ENCODE measurements around the gene BUB3. TPM values are rescaled to one million over a fixed set of nuclear protein-coding genes. Genes with fewer than 3 reads are reported as not detected.

BUB3 gene
- total RNA-seq, 2 experiments from 2014 or later = 265 to 267 TPM

- Mint-ChIP-seq H3K36me3 (ENCODE audit: low read depth) (peaks cover 55% of the 10 kb centered on the region), H3K9me3 (ENCODE audit: insufficient read depth) (peaks cover 21% of the 10 kb centered on the region), H3K27ac (no peak overlapping the region), H3K27me3 (ENCODE audit: low read depth) (no peaks in the 10 kb centered on the region), H3K4me3 (no peak overlapping the region), H3K4me1 (ENCODE audit: low read depth) (no peaks in the 10 kb centered on the region)
- DNase-seq (no peak), ATAC-seq (no peak)
- ChIA-PET CTCF (no interaction called here), POLR2A (no interaction called here)
Observed at GRCh38 chr10:123187781-123188180, 33.6 kb downstream of the BUB3 start.

DNA sequence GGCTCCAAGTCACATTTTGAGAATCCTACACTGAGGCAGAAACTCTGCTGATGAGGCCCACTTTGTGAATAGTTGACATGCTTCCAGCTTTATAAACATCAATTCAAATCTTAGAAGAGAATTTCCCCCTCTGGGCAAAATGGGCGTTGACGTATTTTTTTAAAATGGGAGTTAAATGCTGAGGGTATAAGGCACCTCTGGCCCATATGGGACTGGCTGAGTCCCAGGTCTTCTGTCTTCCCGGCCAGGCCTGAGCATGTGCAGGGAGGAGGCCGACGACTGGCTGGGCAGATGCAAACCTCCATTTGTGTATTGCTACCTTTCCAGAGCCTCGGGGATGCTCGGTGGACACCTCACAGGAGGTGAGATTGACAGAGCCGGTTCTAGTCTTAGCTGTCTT lies 37.7 kb downstream of the BUB3 start:
- ATAC-seq (no peak), DNase-seq (no peak)
- H3K9me3 Mint-ChIP-seq (ENCODE audit: insufficient read depth) = no peaks in the 10 kb centered on the region
- ChIA-PET CTCF (no interaction called here), POLR2A (no interaction called here)
- no peaks in the 10 kb centered on the region for H3K4me1 Mint-ChIP-seq (ENCODE audit: low read depth)
- H3K27me3 Mint-ChIP-seq (ENCODE audit: low read depth) = no peaks in the 10 kb centered on the region
- H3K27ac Mint-ChIP-seq = no peak overlapping the region
- H3K36me3 Mint-ChIP-seq (ENCODE audit: low read depth) = peaks cover 21% of the 10 kb centered on the region
- H3K4me3 Mint-ChIP-seq = no peak overlapping the region

DNA sequence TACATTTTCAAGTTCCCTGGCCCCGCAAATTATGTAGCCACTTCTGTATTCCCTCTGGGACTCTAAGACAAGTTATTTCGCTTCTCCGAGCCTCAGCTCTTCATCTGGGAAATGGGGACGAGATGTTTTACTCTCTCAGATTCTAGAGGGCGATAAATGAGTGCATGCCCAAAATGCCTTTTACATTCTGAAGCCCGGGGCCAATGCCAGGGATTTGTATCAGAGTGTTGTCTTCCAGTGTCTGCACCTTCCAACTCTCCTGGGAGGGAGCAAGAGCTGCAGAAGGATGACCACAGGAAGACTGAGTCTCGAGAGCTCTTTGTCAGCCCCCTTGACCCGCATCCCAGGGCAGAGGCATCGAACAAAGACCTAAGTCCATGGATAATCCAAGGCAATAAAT lies 39.9 kb downstream of the BUB3 start:
- ATAC-seq (no peak), DNase-seq (no peak)
- Mint-ChIP-seq H3K27me3 (ENCODE audit: low read depth) (no peaks in the 10 kb centered on the region), H3K27ac (no peak overlapping the region), H3K4me1 (ENCODE audit: low read depth) (peaks cover 2% of the 10 kb centered on the region), H3K9me3 (ENCODE audit: insufficient read depth) (no peaks in the 10 kb centered on the region), H3K4me3 (no peak overlapping the region), H3K36me3 (ENCODE audit: low read depth) (peaks cover 11% of the 10 kb centered on the region)
- ChIA-PET CTCF (interaction anchor here (1.1 kb wide), 1 partner anchor 187 kb away, joined by 3 read pairs; no protein-coding TSS in a partner anchor), POLR2A (no interaction called here)

- Mint-ChIP-seq H3K9me3 (ENCODE audit: insufficient read depth) (no peaks in the 10 kb centered on the region), H3K27ac (no peak overlapping the region)
- CTCF ChIA-PET = no interaction called here
Observed at GRCh38 chr10:123200531-123200930, 46.3 kb downstream of the BUB3 start.

DNA sequence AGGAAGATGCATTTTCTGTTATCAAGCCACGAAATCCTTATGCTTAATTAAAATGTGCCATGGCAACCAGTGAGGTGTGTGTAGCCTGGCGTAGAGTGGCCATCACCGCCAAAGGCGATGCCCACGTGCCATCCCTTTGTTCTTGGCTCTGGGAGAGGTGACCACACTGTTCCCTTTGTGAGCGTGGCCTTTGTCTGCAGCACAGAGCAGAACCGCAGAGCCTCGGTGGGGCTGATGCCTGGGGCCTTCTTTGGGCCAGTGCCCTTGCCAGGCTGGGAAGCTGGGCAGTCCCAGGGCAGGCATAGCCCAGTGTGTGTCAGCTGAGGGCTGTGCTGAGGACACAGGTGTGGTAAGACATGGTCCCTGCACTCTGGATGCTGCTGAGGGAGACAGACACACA lies 48.3 kb downstream of the BUB3 start:
- peaks cover 8% of the 10 kb centered on the region for H3K4me1 Mint-ChIP-seq (ENCODE audit: low read depth)
- no peak for ATAC-seq
- peaks cover 4% of the 10 kb centered on the region for H3K36me3 Mint-ChIP-seq (ENCODE audit: low read depth)
- no peaks in the 10 kb centered on the region for H3K27me3 Mint-ChIP-seq (ENCODE audit: low read depth)
- DNase-seq = no peak
- ChIA-PET CTCF (no interaction called here), POLR2A (no interaction called here)
- H3K4me3 Mint-ChIP-seq = no peak overlapping the region
- H3K9me3 Mint-ChIP-seq (ENCODE audit: insufficient read depth) = peaks cover 8% of the 10 kb centered on the region
- no peak overlapping the region for H3K27ac Mint-ChIP-seq

More at GRCh38 chr10:123200531-123200930, 46.3 kb downstream of the BUB3 start:
- no peak overlapping the region for H3K4me3 Mint-ChIP-seq
- ATAC-seq (no peak), DNase-seq (no peak)
- peaks cover 3% of the 10 kb centered on the region for H3K4me1 Mint-ChIP-seq (ENCODE audit: low read depth)
- POLR2A ChIA-PET = no interaction called here
- no peaks in the 10 kb centered on the region for H3K27me3 Mint-ChIP-seq (ENCODE audit: low read depth)
- peaks cover 1% of the 10 kb centered on the region for H3K36me3 Mint-ChIP-seq (ENCODE audit: low read depth)

- Mint-ChIP-seq H3K36me3 (ENCODE audit: low read depth) (peaks cover 14% of the 10 kb centered on the region), H3K4me3 (no peak overlapping the region), H3K27me3 (ENCODE audit: low read depth) (no peaks in the 10 kb centered on the region), H3K27ac (no peak overlapping the region), H3K9me3 (ENCODE audit: insufficient read depth) (peaks cover 8% of the 10 kb centered on the region), H3K4me1 (ENCODE audit: low read depth) (peaks cover 6% of the 10 kb centered on the region)
- ATAC-seq = no peak
- DNase-seq = no peak
- POLR2A ChIA-PET = no interaction called here
- CTCF ChIA-PET = no interaction called here
Observed at GRCh38 chr10:123203393-123204126, 49.4 kb downstream of the BUB3 start.

DNA sequence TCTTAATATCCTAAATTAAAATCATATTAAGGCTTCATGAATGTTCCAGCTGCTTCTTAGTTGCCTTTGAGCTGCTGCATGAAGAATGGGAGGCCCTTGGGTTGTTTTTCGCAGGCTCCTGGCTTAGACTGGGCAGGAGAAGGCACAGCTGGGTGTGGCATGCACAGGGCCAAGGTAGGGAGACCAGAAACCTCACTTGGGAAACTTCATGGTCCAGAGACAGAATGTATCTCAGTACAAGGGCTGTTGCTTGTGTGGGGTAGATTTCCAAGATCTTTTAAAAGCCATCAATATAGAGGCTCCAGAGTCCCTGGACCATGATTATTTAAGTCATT lies 49.9 kb downstream of the BUB3 start:
- ChIA-PET POLR2A (no interaction called here), CTCF (no interaction called here)
- DNase-seq = no peak
- H3K27ac Mint-ChIP-seq = no peak overlapping the region
- H3K9me3 Mint-ChIP-seq (ENCODE audit: insufficient read depth) = peaks cover 8% of the 10 kb centered on the region
- no peak for ATAC-seq
- peaks cover 6% of the 10 kb centered on the region for H3K4me1 Mint-ChIP-seq (ENCODE audit: low read depth)
- no peaks in the 10 kb centered on the region for H3K27me3 Mint-ChIP-seq (ENCODE audit: low read depth)
- H3K4me3 Mint-ChIP-seq = no peak overlapping the region
- H3K36me3 Mint-ChIP-seq (ENCODE audit: low read depth) = peaks cover 14% of the 10 kb centered on the region

DNA sequence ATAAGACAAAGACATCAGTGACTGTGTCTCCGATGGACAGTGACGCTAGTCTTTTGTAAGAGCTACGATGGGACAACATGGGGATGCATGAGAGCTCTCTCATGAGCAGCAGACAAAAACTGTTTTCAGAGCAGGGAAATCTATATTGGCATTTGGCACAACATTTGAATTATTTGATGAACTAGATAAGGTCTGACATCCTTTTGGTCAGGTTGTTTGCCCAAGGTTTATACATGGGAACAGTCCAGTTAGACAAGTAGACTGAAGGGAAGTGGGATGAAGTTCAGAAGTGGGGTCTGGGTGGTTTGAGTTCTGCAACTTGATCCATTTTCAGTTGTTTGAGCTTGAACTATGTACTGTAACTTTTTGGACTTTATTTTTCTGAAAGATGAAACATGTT lies 50.8 kb downstream of the BUB3 start:
- ChIA-PET CTCF (interaction anchor here (1.0 kb wide), 1 partner anchor 162 kb away, joined by 3 read pairs; no protein-coding TSS in a partner anchor), POLR2A (no interaction called here)
- Mint-ChIP-seq H3K27ac (no peak overlapping the region), H3K4me3 (no peak overlapping the region), H3K27me3 (ENCODE audit: low read depth) (no peaks in the 10 kb centered on the region), H3K36me3 (ENCODE audit: low read depth) (peaks cover 20% of the 10 kb centered on the region), H3K4me1 (ENCODE audit: low read depth) (peaks cover 6% of the 10 kb centered on the region), H3K9me3 (ENCODE audit: insufficient read depth) (peaks cover 8% of the 10 kb centered on the region)
- ATAC-seq (no peak), DNase-seq (no peak)

GRCh38 chr10:123212063-123212462 lies 57.9 kb downstream of the BUB3 start:
- CTCF ChIA-PET = no interaction called here
- H3K27ac Mint-ChIP-seq = no peak overlapping the region
- DNase-seq (no peak), ATAC-seq (no peak)
- no peak overlapping the region for H3K4me3 Mint-ChIP-seq
- H3K27me3 Mint-ChIP-seq (ENCODE audit: low read depth) = no peaks in the 10 kb centered on the region
- peaks cover 7% of the 10 kb centered on the region for H3K9me3 Mint-ChIP-seq (ENCODE audit: insufficient read depth)
- POLR2A ChIA-PET = no interaction called here
- no peaks in the 10 kb centered on the region for H3K4me1 Mint-ChIP-seq (ENCODE audit: low read depth)
- H3K36me3 Mint-ChIP-seq (ENCODE audit: low read depth) = peaks cover 20% of the 10 kb centered on the region

DNA sequence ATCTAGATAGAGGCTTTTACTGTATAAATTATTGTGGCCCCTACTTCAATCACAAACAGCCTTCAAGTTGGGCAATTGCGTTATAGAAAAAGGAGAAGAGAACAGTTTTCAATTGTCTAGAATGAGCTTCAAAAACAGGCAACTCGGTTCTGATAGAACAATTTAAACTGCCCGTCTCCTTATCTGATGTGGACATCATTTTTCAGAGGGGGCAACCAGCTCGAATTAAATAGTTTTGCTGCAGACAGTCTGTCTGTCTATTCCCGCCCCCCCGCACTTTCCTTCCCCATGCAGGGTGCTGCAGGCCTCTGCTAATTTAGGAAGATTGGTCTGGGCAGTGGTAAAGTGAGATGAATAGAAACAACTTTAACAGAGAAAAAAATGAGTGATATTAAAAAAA lies 58.4 kb downstream of the BUB3 start:
- ChIA-PET POLR2A (no interaction called here), CTCF (no interaction called here)
- ATAC-seq (no peak), DNase-seq (no peak)
- no peaks in the 10 kb centered on the region for H3K27me3 Mint-ChIP-seq (ENCODE audit: low read depth)
- no peak overlapping the region for H3K4me3 Mint-ChIP-seq
- no peak overlapping the region for H3K27ac Mint-ChIP-seq
- H3K9me3 Mint-ChIP-seq (ENCODE audit: insufficient read depth) = peaks cover 4% of the 10 kb centered on the region
- H3K4me1 Mint-ChIP-seq (ENCODE audit: low read depth) = no peaks in the 10 kb centered on the region
- peaks cover 20% of the 10 kb centered on the region for H3K36me3 Mint-ChIP-seq (ENCODE audit: low read depth)

GRCh38 chr10:123213192-123213591 lies 59.0 kb downstream of the BUB3 start:
- no peaks in the 10 kb centered on the region for H3K4me1 Mint-ChIP-seq (ENCODE audit: low read depth)
- no peaks in the 10 kb centered on the region for H3K27me3 Mint-ChIP-seq (ENCODE audit: low read depth)
- H3K4me3 Mint-ChIP-seq = no peak overlapping the region
- DNase-seq (no peak), ATAC-seq (no peak)
- H3K9me3 Mint-ChIP-seq (ENCODE audit: insufficient read depth) = peaks cover 4% of the 10 kb centered on the region
- POLR2A ChIA-PET = no interaction called here
- H3K27ac Mint-ChIP-seq = no peak overlapping the region
- CTCF ChIA-PET = no interaction called here
- H3K36me3 Mint-ChIP-seq (ENCODE audit: low read depth) = peaks cover 14% of the 10 kb centered on the region

All from activated CD8-positive, alpha-beta T cell treated with anti-CD3 and anti-CD28 coated beads, Interleukin-2, amount 10 ng/mL, durations not matched to agents 7 days and 5 days (primary cell).